WTC11 (cell line): ENCODE results near the gene IBA57. TPM values are rescaled to one million over a fixed set of nuclear protein-coding genes. Genes with fewer than 3 reads are reported as not detected.

ENCODE experiments used
- ATAC-seq: fragments of 200-7000 bp; cut with Tn5 transposase; 2 replicates; pipeline ENCODE4 v1.10.0; 2021; ENCODE audit warnings: mild to moderate bottlenecking, moderate library complexity
- CTCF ChIA-PET: fragments of 300-600 bp; sonication (Branson Sonifier 250); formaldehyde crosslinking; loops from one replicate; lab custom pipeline; 2021; ENCODE audit warnings: antibody characterized with exemption; lab: Charles Lee
- POLR2A ChIA-PET: fragments of 350-600 bp; sonication (Branson Sonifier 250); formaldehyde crosslinking; loops from one replicate; lab custom pipeline; 2021; ENCODE audit warnings: antibody characterized with exemption; lab: Charles Lee
- DNase-seq: peaks from one replicate; pipeline ENCODE4 v3.0.0; 2021; ENCODE audit warnings: low spot score
- H3K27ac Mint-ChIP-seq: 2 replicates; pipeline ENCODE4 v1.8.0; 2021; ENCODE audit warnings: mixed read lengths
- H3K27me3 Mint-ChIP-seq: 2 replicates; pipeline ENCODE4 v1.8.0; 2021; ENCODE audit warnings: low read depth, mild to moderate bottlenecking, moderate library complexity, mixed read lengths
- H3K36me3 Mint-ChIP-seq: 2 replicates; pipeline ENCODE4 v1.8.0; 2021; ENCODE audit warnings: mixed read lengths
- H3K4me1 Mint-ChIP-seq: 2 replicates; pipeline ENCODE4 v1.8.0; 2022; ENCODE audit warnings: mixed read lengths
- H3K4me3 Mint-ChIP-seq: 2 replicates; pipeline ENCODE4 v1.8.0; 2021; ENCODE audit warnings: mild to moderate bottlenecking, moderate library complexity, mixed read lengths
- H3K9me3 Mint-ChIP-seq: 2 replicates; pipeline ENCODE4 v1.8.0; 2021; ENCODE audit warnings: mixed read lengths
- ELF4 ChIP-seq: sonication (generic); formaldehyde crosslinking; IDR thresholded peaks from 2 replicates; pipeline ENCODE4 v1.8.1; 2022; ENCODE audit warnings: low read depth, mild to moderate bottlenecking, moderate library complexity, missing genetic modification reagents
- EMX1 ChIP-seq: fragments of 250-450 bp; sonication (Bioruptor Pico); IDR thresholded peaks from 2 replicates; pipeline ENCODE4 v1.8.0; 2021; ENCODE audit warnings: mild to moderate bottlenecking
- ETV6 ChIP-seq: sonication (generic); formaldehyde crosslinking; IDR thresholded peaks from 2 replicates; pipeline ENCODE4 v1.8.1; 2022; ENCODE audit warnings: mild to moderate bottlenecking, missing genetic modification reagents
- GABPB1 ChIP-seq: sonication (generic); formaldehyde crosslinking; IDR thresholded peaks from 2 replicates; pipeline ENCODE4 v1.8.1; 2023; ENCODE audit warnings: mild to moderate bottlenecking, missing genetic modification reagents
- GTF2I ChIP-seq: fragments of 250-450 bp; sonication (Bioruptor Pico); conservative IDR thresholded peaks from 2 replicates; pipeline ENCODE4 v1.4.0; 2021; ENCODE audit warnings: mild to moderate bottlenecking
- IRF2 ChIP-seq: sonication (generic); formaldehyde crosslinking; IDR thresholded peaks from 2 replicates; pipeline ENCODE4 v1.8.0; 2022; ENCODE audit warnings: low read depth, missing genetic modification reagents, borderline replicate concordance
- JUN ChIP-seq: sonication (generic); formaldehyde crosslinking; IDR thresholded peaks from 2 replicates; pipeline ENCODE4 v1.8.0; 2023; ENCODE audit warnings: mild to moderate bottlenecking, missing genetic modification reagents
- MXD4 ChIP-seq: fragments of 250-450 bp; sonication (Bioruptor Pico); IDR thresholded peaks from 2 replicates; pipeline ENCODE4 v1.8.0; 2021; ENCODE audit warnings: mild to moderate bottlenecking, moderate library complexity, borderline replicate concordance
- NR3C1 ChIP-seq: sonication (generic); formaldehyde crosslinking; conservative IDR thresholded peaks from 2 replicates; pipeline ENCODE4 v1.8.1; 2023; ENCODE audit warnings: low read depth, mild to moderate bottlenecking, missing genetic modification reagents
- RELA ChIP-seq: sonication (generic); formaldehyde crosslinking; IDR thresholded peaks from 2 replicates; pipeline ENCODE4 v1.8.1; 2022; ENCODE audit warnings: missing genetic modification reagents, mild to moderate bottlenecking, borderline replicate concordance
- SMAD4 ChIP-seq: sonication (generic); formaldehyde crosslinking; IDR thresholded peaks from 2 replicates; pipeline ENCODE4 v1.8.0; 2022; ENCODE audit warnings: mild to moderate bottlenecking, missing genetic modification reagents
- TEAD1 ChIP-seq: sonication (generic); formaldehyde crosslinking; IDR thresholded peaks from 2 replicates; pipeline ENCODE4 v1.8.0; 2022; ENCODE audit warnings: mild to moderate bottlenecking, missing genetic modification reagents
- TP53 ChIP-seq: sonication (generic); formaldehyde crosslinking; IDR thresholded peaks from 2 replicates; pipeline ENCODE4 v1.8.1; 2023; ENCODE audit warnings: mild to moderate bottlenecking, missing genetic modification reagents
- ZBTB21 ChIP-seq: sonication (generic); formaldehyde crosslinking; IDR thresholded peaks from 2 replicates; pipeline ENCODE4 v1.8.1; 2023; ENCODE audit warnings: mild to moderate bottlenecking, missing genetic modification reagents, borderline replicate concordance
- ZNF121 ChIP-seq: sonication (generic); formaldehyde crosslinking; IDR thresholded peaks from 2 replicates; pipeline ENCODE4 v1.8.0; 2023; ENCODE audit warnings: missing genetic modification reagents
- ZNF396 ChIP-seq: fragments of 250-450 bp; sonication (Bioruptor Pico); IDR thresholded peaks from 2 replicates; pipeline ENCODE4 v1.8.0; 2021; ENCODE audit warnings: mild to moderate bottlenecking, moderate library complexity, borderline replicate concordance
- total RNA-seq: library from RNA; stranded (reverse); gene quantifications from 3 replicates; pipeline ENCODE4 v1.2.3, GENCODE V29; 2021
- TF ChIP-seq, protein P1 (sequence below): fragments of 250-450 bp; sonication (Bioruptor Pico); conservative IDR thresholded peaks from 2 replicates; pipeline ENCODE4 v1.9.0; 2021; ENCODE audit warnings: mild to moderate bottlenecking
- TF ChIP-seq, protein P2 (sequence below): sonication (generic); formaldehyde crosslinking; conservative IDR thresholded peaks from 2 replicates; pipeline ENCODE4 v1.8.1; 2023; ENCODE audit warnings: mild to moderate bottlenecking, low read depth, missing genetic modification reagents, moderate library complexity
- TF ChIP-seq, protein P3 (sequence below): sonication (generic); formaldehyde crosslinking; conservative IDR thresholded peaks from 2 replicates; pipeline ENCODE4 v1.8.1; 2022; ENCODE audit warnings: mild to moderate bottlenecking, missing genetic modification reagents
- TF ChIP-seq, protein P4 (sequence below): sonication (generic); formaldehyde crosslinking; IDR thresholded peaks from 2 replicates; pipeline ENCODE4 v1.8.0; 2023; ENCODE audit warnings: missing genetic modification reagents, mild to moderate bottlenecking, borderline replicate concordance

IBA57 gene
- total RNA-seq, 1 experiment from 2014 or later: 11.4 TPM

DNA sequence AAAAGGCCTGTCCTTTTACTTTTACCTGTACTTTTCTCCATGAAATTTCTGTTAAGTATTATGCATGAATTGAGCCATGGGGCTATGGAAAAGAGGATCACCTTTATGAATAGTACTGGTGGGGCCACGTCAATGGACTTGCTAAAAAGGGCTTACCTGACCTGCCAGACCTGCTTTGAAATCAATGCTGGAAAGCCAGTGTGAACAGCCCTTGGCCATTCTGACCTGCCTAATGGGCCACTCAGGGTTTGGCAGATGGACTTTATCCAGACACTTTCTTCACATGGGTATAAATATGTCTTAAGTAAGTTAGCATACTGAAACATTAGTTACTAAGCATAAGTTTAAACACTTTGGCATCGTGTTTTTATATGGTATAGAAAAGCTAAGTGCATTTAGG, 33.8 kb upstream of the IBA57 start (continued):
- TF ChIP-seq, protein P1, sequence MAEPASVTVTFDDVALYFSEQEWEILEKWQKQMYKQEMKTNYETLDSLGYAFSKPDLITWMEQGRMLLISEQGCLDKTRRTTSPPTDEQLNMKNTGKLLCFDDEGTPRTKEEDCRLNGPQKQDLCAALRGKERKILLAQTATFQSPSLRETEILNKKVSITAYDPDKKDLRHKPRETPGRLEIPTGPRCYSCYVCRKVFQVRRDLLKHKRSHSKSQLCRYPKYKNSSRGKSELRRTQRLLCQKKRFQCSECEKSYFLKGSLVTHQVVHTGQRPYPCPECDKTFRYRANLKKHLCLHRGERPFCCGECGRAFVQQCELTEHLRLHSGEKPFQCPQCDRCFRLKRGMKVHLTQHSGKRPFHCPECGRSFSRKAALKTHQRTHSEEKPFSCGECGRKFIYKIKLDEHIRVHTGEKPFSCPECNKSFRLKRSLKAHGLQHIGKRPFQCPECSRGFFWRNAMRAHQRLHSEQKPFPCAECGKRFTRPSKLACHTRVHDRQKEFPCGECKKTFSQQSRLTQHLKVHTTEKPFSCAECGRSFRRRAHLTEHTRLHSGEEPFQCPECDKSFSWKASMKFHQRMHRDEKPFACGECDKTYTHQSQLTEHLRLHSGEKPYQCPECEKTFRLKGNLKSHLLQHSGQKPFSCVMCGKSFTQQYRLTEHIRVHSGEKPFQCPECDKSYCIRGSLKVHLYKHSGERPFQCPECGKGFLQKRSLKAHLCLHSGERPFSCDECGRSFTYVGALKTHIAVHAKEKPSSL: no peak
- TF ChIP-seq EMX1 (no peak), IRF2 (CRISPR knock-in tag) (no peak), JUN (CRISPR knock-in tag) (no peak), GTF2I (CRISPR knock-in tag) (no peak)
- TF ChIP-seq, protein P2, sequence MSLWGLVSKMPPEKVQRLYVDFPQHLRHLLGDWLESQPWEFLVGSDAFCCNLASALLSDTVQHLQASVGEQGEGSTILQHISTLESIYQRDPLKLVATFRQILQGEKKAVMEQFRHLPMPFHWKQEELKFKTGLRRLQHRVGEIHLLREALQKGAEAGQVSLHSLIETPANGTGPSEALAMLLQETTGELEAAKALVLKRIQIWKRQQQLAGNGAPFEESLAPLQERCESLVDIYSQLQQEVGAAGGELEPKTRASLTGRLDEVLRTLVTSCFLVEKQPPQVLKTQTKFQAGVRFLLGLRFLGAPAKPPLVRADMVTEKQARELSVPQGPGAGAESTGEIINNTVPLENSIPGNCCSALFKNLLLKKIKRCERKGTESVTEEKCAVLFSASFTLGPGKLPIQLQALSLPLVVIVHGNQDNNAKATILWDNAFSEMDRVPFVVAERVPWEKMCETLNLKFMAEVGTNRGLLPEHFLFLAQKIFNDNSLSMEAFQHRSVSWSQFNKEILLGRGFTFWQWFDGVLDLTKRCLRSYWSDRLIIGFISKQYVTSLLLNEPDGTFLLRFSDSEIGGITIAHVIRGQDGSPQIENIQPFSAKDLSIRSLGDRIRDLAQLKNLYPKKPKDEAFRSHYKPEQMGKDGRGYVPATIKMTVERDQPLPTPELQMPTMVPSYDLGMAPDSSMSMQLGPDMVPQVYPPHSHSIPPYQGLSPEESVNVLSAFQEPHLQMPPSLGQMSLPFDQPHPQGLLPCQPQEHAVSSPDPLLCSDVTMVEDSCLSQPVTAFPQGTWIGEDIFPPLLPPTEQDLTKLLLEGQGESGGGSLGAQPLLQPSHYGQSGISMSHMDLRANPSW (CRISPR knock-in tag): no peak
- TF ChIP-seq, protein P3, sequence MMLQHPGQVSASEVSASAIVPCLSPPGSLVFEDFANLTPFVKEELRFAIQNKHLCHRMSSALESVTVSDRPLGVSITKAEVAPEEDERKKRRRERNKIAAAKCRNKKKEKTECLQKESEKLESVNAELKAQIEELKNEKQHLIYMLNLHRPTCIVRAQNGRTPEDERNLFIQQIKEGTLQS (CRISPR knock-in tag): no peak

DNA sequence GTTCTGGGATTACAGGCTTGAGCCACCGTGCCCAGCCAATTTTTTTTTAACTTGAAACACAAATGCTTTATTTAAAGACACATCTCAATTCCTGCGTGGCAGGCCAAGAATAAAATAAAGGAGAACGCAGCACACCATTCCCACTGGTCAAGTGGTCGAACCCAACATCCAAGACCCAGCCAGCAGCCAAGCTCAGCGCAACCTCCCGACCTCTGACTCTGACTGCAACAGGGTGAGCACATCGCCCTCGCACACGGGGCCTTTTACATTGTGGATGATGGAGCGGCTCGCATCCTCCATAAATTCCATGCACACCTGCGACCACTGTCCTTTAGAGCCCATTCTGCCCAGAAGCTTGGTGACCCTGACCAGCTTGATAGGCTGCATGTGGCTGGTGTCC, 31.0 kb upstream of the IBA57 start:
- Mint-ChIP-seq H3K27ac (no peak overlapping the region), H3K4me1 (peaks cover 6% of the 10 kb centered on the region; the same call in 1 of the 2 replicates), H3K36me3 (no peaks in the 10 kb centered on the region), H3K9me3 (no peaks in the 10 kb centered on the region), H3K27me3 (peaks cover 71% of the 10 kb centered on the region), H3K4me3 (no peak overlapping the region)
- TF ChIP-seq ELF4 (CRISPR knock-in tag) (no peak), RELA (CRISPR knock-in tag) (no peak), NR3C1 (no peak), TP53 (CRISPR knock-in tag) (no peak), ZNF396 (CRISPR knock-in tag) (no peak), MXD4 (CRISPR knock-in tag) (no peak), GTF2I (CRISPR knock-in tag) (no peak)
- DNase-seq: no peak
- ChIA-PET POLR2A (no interaction called here), CTCF (interaction anchor here (0.6 kb wide), 1 partner anchor 129 kb away, joined by 3 read pairs; no protein-coding TSS in a partner anchor)
- ATAC-seq: no peak

DNA sequence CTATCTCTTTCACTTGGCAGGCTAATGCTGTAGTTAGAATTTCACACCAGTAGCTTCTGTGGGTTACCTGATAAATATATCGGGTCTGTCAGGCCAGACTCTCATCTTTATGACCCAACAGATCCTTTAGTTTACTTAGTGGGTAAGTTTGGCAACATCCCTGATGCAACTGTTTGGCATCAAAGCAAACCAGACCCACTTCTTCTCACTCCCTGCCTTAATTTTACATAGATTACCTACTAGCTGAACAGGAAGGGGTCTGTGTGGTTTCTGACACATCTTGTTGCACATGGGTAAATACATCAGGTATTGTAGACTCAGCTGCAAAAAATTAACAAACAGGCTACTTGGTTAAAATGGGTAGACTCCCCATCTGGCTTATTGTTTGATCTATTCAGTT, 28.7 kb upstream of the IBA57 start:
- POLR2A ChIA-PET: no interaction called here
- CTCF ChIA-PET: no interaction called here
- peak; percentile 85 for TF ChIP-seq GABPB1 (CRISPR knock-in tag)
- TF ChIP-seq ZBTB21: no peak
- no peak for TF ChIP-seq SMAD4 (CRISPR knock-in tag)
- H3K27ac Mint-ChIP-seq: no peak overlapping the region
- ATAC-seq: no peak
- DNase-seq: no peak
- no peaks in the 10 kb centered on the region for H3K36me3 Mint-ChIP-seq
- H3K27me3 Mint-ChIP-seq: peaks cover 59% of the 10 kb centered on the region
- H3K4me3 Mint-ChIP-seq: no peak overlapping the region
- H3K4me1 Mint-ChIP-seq: peaks cover 7% of the 10 kb centered on the region; the same call in 1 of the 2 replicates
- no peaks in the 10 kb centered on the region for H3K9me3 Mint-ChIP-seq

DNA sequence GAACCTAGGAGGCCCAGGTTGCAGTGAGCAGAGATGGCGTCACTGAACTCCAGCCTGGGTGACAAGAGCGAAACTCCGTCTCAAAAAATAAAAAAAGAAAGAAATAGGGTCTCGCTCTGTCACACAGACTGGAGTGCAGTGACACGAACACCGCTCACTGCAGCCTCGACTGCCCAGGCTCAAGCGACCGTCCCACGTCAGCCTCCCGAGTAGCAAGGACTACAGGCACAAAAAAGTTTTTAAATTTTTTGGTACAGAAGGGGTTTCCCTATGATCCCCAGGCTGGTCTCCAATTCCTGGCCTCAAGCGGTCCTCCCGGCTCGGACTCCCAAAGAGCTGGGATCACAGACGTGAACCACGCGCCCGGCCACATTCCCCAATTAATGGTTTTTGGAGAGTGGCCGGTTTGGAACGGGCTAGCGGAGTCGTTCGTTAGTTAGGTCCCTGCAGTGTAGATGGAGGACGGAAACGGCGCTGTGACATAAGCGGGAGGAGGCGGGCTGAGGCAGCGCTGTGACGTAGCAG, 26.1 kb upstream of the IBA57 start:
- POLR2A ChIA-PET: no interaction called here
- Mint-ChIP-seq H3K4me3 (peak overlapping the region; percentile 88), H3K9me3 (no peaks in the 10 kb centered on the region), H3K27me3 (peaks cover 41% of the 10 kb centered on the region), H3K4me1 (peaks cover 7% of the 10 kb centered on the region; the same call in 1 of the 2 replicates), H3K27ac (peak overlapping the region; percentile 94), H3K36me3 (no peaks in the 10 kb centered on the region)
- TF ChIP-seq ZNF121 (0 out of 2 replicates have a peak, but pooled peaks have one; percentile 25), TEAD1 (CRISPR knock-in tag) (0 out of 2 replicates have a peak, but pooled peaks have one; percentile 34), ETV6 (no peak), GTF2I (CRISPR knock-in tag) (peak; percentile 62; the same call in 1 of the 2 replicates), EMX1 (no peak)
- TF ChIP-seq, protein P4, sequence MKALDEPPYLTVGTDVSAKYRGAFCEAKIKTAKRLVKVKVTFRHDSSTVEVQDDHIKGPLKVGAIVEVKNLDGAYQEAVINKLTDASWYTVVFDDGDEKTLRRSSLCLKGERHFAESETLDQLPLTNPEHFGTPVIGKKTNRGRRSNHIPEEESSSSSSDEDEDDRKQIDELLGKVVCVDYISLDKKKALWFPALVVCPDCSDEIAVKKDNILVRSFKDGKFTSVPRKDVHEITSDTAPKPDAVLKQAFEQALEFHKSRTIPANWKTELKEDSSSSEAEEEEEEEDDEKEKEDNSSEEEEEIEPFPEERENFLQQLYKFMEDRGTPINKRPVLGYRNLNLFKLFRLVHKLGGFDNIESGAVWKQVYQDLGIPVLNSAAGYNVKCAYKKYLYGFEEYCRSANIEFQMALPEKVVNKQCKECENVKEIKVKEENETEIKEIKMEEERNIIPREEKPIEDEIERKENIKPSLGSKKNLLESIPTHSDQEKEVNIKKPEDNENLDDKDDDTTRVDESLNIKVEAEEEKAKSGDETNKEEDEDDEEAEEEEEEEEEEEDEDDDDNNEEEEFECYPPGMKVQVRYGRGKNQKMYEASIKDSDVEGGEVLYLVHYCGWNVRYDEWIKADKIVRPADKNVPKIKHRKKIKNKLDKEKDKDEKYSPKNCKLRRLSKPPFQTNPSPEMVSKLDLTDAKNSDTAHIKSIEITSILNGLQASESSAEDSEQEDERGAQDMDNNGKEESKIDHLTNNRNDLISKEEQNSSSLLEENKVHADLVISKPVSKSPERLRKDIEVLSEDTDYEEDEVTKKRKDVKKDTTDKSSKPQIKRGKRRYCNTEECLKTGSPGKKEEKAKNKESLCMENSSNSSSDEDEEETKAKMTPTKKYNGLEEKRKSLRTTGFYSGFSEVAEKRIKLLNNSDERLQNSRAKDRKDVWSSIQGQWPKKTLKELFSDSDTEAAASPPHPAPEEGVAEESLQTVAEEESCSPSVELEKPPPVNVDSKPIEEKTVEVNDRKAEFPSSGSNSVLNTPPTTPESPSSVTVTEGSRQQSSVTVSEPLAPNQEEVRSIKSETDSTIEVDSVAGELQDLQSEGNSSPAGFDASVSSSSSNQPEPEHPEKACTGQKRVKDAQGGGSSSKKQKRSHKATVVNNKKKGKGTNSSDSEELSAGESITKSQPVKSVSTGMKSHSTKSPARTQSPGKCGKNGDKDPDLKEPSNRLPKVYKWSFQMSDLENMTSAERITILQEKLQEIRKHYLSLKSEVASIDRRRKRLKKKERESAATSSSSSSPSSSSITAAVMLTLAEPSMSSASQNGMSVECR (CRISPR knock-in tag): no peak
- ATAC-seq: no peak
- no peak for DNase-seq
- CTCF ChIA-PET: interaction anchor here (2.5 to 2.7 kb wide), 2 partner anchors 9 to 26 kb away, joined by 13 to 14 read pairs; partner anchors contain the start of gene IBA57
